ENCODE data around the gene SUPT4H1.
A peak's percentile ranks its signal among the peaks of the same experiment; 100 is the strongest.

Gene SUPT4H1

GRCh38 chr17:58371300-58371950 is 19.4 kb upstream of the SUPT4H1 start:
- H3K4me3 ChIP-seq (ENCODE audit: low read depth, low read length) = no peak overlapping the region
- H3K27me3 ChIP-seq (ENCODE audit: control insufficient read depth, insufficient read depth, low read length) = no peaks in the 10 kb centered on the region
- peaks cover 2% of the 10 kb centered on the region; the same call in 1 of the 2 replicates for H3K36me3 ChIP-seq (ENCODE audit: control insufficient read depth, insufficient read depth, low read length)
- H3K4me1 ChIP-seq (ENCODE audit: control insufficient read depth, insufficient read depth, low read length) = peaks cover 14% of the 10 kb centered on the region
- no peak overlapping the region for H3K27ac ChIP-seq (ENCODE audit: low read depth, low read length)
- no peaks in the 10 kb centered on the region for H3K9me3 ChIP-seq (ENCODE audit: control insufficient read depth, insufficient read depth, low read depth, low read length)
- no peak overlapping the region for H3K9ac ChIP-seq (ENCODE audit: low read length)

- no peak overlapping the region for H3K4me3 ChIP-seq (ENCODE audit: low read depth, low read length)
- H3K4me1 ChIP-seq (ENCODE audit: control insufficient read depth, insufficient read depth, low read length) = peaks cover 14% of the 10 kb centered on the region
- H3K36me3 ChIP-seq (ENCODE audit: control insufficient read depth, insufficient read depth, low read length) = peaks cover 2% of the 10 kb centered on the region; the same call in 1 of the 2 replicates
- H3K27me3 ChIP-seq (ENCODE audit: control insufficient read depth, insufficient read depth, low read length) = no peaks in the 10 kb centered on the region
- no peak overlapping the region for H3K9ac ChIP-seq (ENCODE audit: low read length)
- H3K27ac ChIP-seq (ENCODE audit: low read depth, low read length) = no peak overlapping the region
- H3K9me3 ChIP-seq (ENCODE audit: control insufficient read depth, insufficient read depth, low read depth, low read length) = no peaks in the 10 kb centered on the region
Observed at GRCh38 chr17:58370716-58371115, 18.7 kb upstream of the SUPT4H1 start.

GRCh38 chr17:58370309-58370708 is 18.3 kb upstream of the SUPT4H1 start:
- H3K27ac ChIP-seq (ENCODE audit: low read depth, low read length) = no peak overlapping the region
- no peak overlapping the region for H3K9ac ChIP-seq (ENCODE audit: low read length)
- H3K27me3 ChIP-seq (ENCODE audit: control insufficient read depth, insufficient read depth, low read length) = no peaks in the 10 kb centered on the region
- no peak overlapping the region for H3K4me3 ChIP-seq (ENCODE audit: low read depth, low read length)
- H3K4me1 ChIP-seq (ENCODE audit: control insufficient read depth, insufficient read depth, low read length) = peaks cover 13% of the 10 kb centered on the region; the same call in 1 of the 2 replicates
- H3K36me3 ChIP-seq (ENCODE audit: control insufficient read depth, insufficient read depth, low read length) = peaks cover 2% of the 10 kb centered on the region; the same call in 1 of the 2 replicates
- H3K9me3 ChIP-seq (ENCODE audit: control insufficient read depth, insufficient read depth, low read depth, low read length) = no peaks in the 10 kb centered on the region

GRCh38 chr17:58369214-58370031 is 17.4 kb upstream of the SUPT4H1 start:
- no peaks in the 10 kb centered on the region for H3K9me3 ChIP-seq (ENCODE audit: control insufficient read depth, insufficient read depth, low read depth, low read length)
- no peaks in the 10 kb centered on the region for H3K27me3 ChIP-seq (ENCODE audit: control insufficient read depth, insufficient read depth, low read length)
- no peak overlapping the region for H3K9ac ChIP-seq (ENCODE audit: low read length)
- H3K4me1 ChIP-seq (ENCODE audit: control insufficient read depth, insufficient read depth, low read length) = peaks cover 20% of the 10 kb centered on the region; the same call in 1 of the 2 replicates
- no peak overlapping the region for H3K27ac ChIP-seq (ENCODE audit: low read depth, low read length)
- no peak overlapping the region for H3K4me3 ChIP-seq (ENCODE audit: low read depth, low read length)
- peaks cover 2% of the 10 kb centered on the region; the same call in 1 of the 2 replicates for H3K36me3 ChIP-seq (ENCODE audit: control insufficient read depth, insufficient read depth, low read length)

- no peak overlapping the region for H3K27ac ChIP-seq (ENCODE audit: low read depth, low read length)
- H3K4me3 ChIP-seq (ENCODE audit: low read depth, low read length) = no peak overlapping the region
- no peaks in the 10 kb centered on the region for H3K9me3 ChIP-seq (ENCODE audit: control insufficient read depth, insufficient read depth, low read depth, low read length)
- H3K36me3 ChIP-seq (ENCODE audit: control insufficient read depth, insufficient read depth, low read length) = peaks cover 2% of the 10 kb centered on the region; the same call in 1 of the 2 replicates
- H3K9ac ChIP-seq (ENCODE audit: low read length) = no peak overlapping the region
- H3K4me1 ChIP-seq (ENCODE audit: control insufficient read depth, insufficient read depth, low read length) = peaks cover 26% of the 10 kb centered on the region; the same call in 1 of the 2 replicates
- H3K27me3 ChIP-seq (ENCODE audit: control insufficient read depth, insufficient read depth, low read length) = no peaks in the 10 kb centered on the region
Observed at GRCh38 chr17:58368860-58369213, 16.8 kb upstream of the SUPT4H1 start.

GRCh38 chr17:58367461-58367860 is 15.5 kb upstream of the SUPT4H1 start:
- H3K9me3 ChIP-seq (ENCODE audit: control insufficient read depth, insufficient read depth, low read depth, low read length) = no peaks in the 10 kb centered on the region
- H3K4me3 ChIP-seq (ENCODE audit: low read depth, low read length) = no peak overlapping the region
- peaks cover 35% of the 10 kb centered on the region; the same call in 1 of the 2 replicates for H3K4me1 ChIP-seq (ENCODE audit: control insufficient read depth, insufficient read depth, low read length)
- H3K27ac ChIP-seq (ENCODE audit: low read depth, low read length) = no peak overlapping the region
- peaks cover 2% of the 10 kb centered on the region; the same call in 1 of the 2 replicates for H3K36me3 ChIP-seq (ENCODE audit: control insufficient read depth, insufficient read depth, low read length)
- no peak overlapping the region for H3K9ac ChIP-seq (ENCODE audit: low read length)
- H3K27me3 ChIP-seq (ENCODE audit: control insufficient read depth, insufficient read depth, low read length) = no peaks in the 10 kb centered on the region

GRCh38 chr17:58365980-58366595 is 14.1 kb upstream of the SUPT4H1 start:
- Histone ChIP-seq H3K9ac (ENCODE audit: low read length) (no peak overlapping the region), H3K4me3 (ENCODE audit: low read depth, low read length) (no peak overlapping the region), H3K27ac (ENCODE audit: low read depth, low read length) (no peak overlapping the region), H3K36me3 (ENCODE audit: control insufficient read depth, insufficient read depth, low read length) (peaks cover 2% of the 10 kb centered on the region; the same call in 1 of the 2 replicates), H3K9me3 (ENCODE audit: control insufficient read depth, insufficient read depth, low read depth, low read length) (no peaks in the 10 kb centered on the region), H3K4me1 (ENCODE audit: control insufficient read depth, insufficient read depth, low read length) (peaks cover 35% of the 10 kb centered on the region; the same call in 1 of the 2 replicates), H3K27me3 (ENCODE audit: control insufficient read depth, insufficient read depth, low read length) (no peaks in the 10 kb centered on the region)

- Histone ChIP-seq H3K27ac (ENCODE audit: low read depth, low read length) (peak overlapping the region; percentile 32; the same call in 1 of the 2 replicates), H3K9me3 (ENCODE audit: control insufficient read depth, insufficient read depth, low read depth, low read length) (no peaks in the 10 kb centered on the region), H3K4me1 (ENCODE audit: control insufficient read depth, insufficient read depth, low read length) (peaks cover 35% of the 10 kb centered on the region; the same call in 1 of the 2 replicates), H3K9ac (ENCODE audit: low read length) (no peak overlapping the region), H3K36me3 (ENCODE audit: control insufficient read depth, insufficient read depth, low read length) (peaks cover 1% of the 10 kb centered on the region; the same call in 1 of the 2 replicates), H3K27me3 (ENCODE audit: control insufficient read depth, insufficient read depth, low read length) (no peaks in the 10 kb centered on the region), H3K4me3 (ENCODE audit: low read depth, low read length) (no peak overlapping the region)
Observed at GRCh38 chr17:58365185-58365979, 13.4 kb upstream of the SUPT4H1 start.

- no peak overlapping the region for H3K4me3 ChIP-seq (ENCODE audit: low read depth, low read length)
- peaks cover 35% of the 10 kb centered on the region; the same call in 1 of the 2 replicates for H3K4me1 ChIP-seq (ENCODE audit: control insufficient read depth, insufficient read depth, low read length)
- H3K9me3 ChIP-seq (ENCODE audit: control insufficient read depth, insufficient read depth, low read depth, low read length) = no peaks in the 10 kb centered on the region
- H3K27ac ChIP-seq (ENCODE audit: low read depth, low read length) = peak overlapping the region; percentile 32; the same call in 1 of the 2 replicates
- H3K9ac ChIP-seq (ENCODE audit: low read length) = peak overlapping the region; percentile 42
- no peaks in the 10 kb centered on the region for H3K27me3 ChIP-seq (ENCODE audit: control insufficient read depth, insufficient read depth, low read length)
- peaks cover 3% of the 10 kb centered on the region; the same call in 1 of the 2 replicates for H3K36me3 ChIP-seq (ENCODE audit: control insufficient read depth, insufficient read depth, low read length)
Observed at GRCh38 chr17:58364270-58364942, 12.4 kb upstream of the SUPT4H1 start.

All from HUES6 (cell line).